K562 (cell line): ENCODE results near the gene SLC12A1. TPM values are rescaled to one million over a fixed set of nuclear protein-coding genes. Genes with fewer than 3 reads are reported as not detected.

Source experiments
- ATAC-seq: fragments of 200-7000 bp; cut with Tn5 transposase; 3 replicates; pipeline ENCODE4 v1.9.1; 2020; ENCODE audit warnings: moderate library complexity
- BruUV-seq: library from RNA; stranded (reverse); fragments of 400-500 nt; replicated peaks from 2 replicates; lab custom pipeline; 2021; lab: Mats Ljungman, UMichigan
- CTCF ChIA-PET: fragments of 300-600 bp; formaldehyde crosslinking; extraction: SDS; loops from one replicate; lab custom pipeline; 2021; ENCODE audit warnings: low intra/inter-chr PET ratio; lab: Yijun Ruan, JAX
- POLR2A ChIA-PET: fragments of 300-600, 350-650 bp; sonication (Branson Sonifier 250); formaldehyde crosslinking; extraction: SDS; loops from one replicate; lab custom pipeline; 2021; ENCODE audit warnings: antibody characterized with exemption, inconsistent platforms; lab: Yijun Ruan, JAX
- DNase-seq, 4 experiments: peaks; one replicate each; pipeline versions ENCODE4 v3.0.0 to v3.0.0-alpha.2; 2011 to 2018; ENCODE audit warnings: low spot score in 3 of 4, mixed read lengths in 3 of 4; ENCODE audit errors: extremely low read depth in 1 of 4
- FAIRE-seq: peaks from 2 replicates; lab custom pipeline; 2011; peaks lifted over from hg19 to GRCh38; lab: Jason Lieb, UNC
- H2AFZ ChIP-seq: 2 replicates; pipeline ENCODE4 v1.6.0; 2011; ENCODE audit warnings: low read depth, low read length, control low read depth, inconsistent platforms
- H3K27ac ChIP-seq: fragments of 200-600 bp; 3 replicates; pipeline ENCODE4 v1.8.0; 2011; ENCODE audit warnings: low read depth, mild to moderate bottlenecking, control low read depth, inconsistent platforms, low read length, moderate library complexity, mixed read lengths; ENCODE audit errors: extremely low read depth
- H3K27me3 ChIP-seq, 2 experiments: fragments of 300-600 bp in 1 of 2; 2 replicates in 1 of 2; 3 replicates in 1 of 2; pipeline versions ENCODE4 v1.6.0 to v1.8.0; 2011; ENCODE audit warnings: inconsistent platforms in 2 of 2, low read length in 2 of 2, mild to moderate bottlenecking in 1 of 2, mixed read lengths in 1 of 2, moderate library complexity in 1 of 2; ENCODE audit not compliant: control insufficient read depth in 2 of 2, insufficient read depth in 2 of 2
- H3K36me3 ChIP-seq: fragments of 300-600 bp; 3 replicates; pipeline ENCODE4 v1.8.0; 2011; ENCODE audit warnings: mild to moderate bottlenecking, low read length, inconsistent platforms; ENCODE audit not compliant: control insufficient read depth, insufficient read depth
- H3K4me1 ChIP-seq, 2 experiments: fragments of 200-600 bp in 1 of 2; replicated peaks in 1 of 2; 2 replicates in 1 of 2; 3 replicates in 1 of 2; pipeline versions ENCODE4 v1.5.1 to v1.8.0; 2011; ENCODE audit warnings: inconsistent platforms in 2 of 2, low read length in 2 of 2, mild to moderate bottlenecking in 1 of 2, mixed read lengths in 1 of 2, moderate library complexity in 1 of 2; ENCODE audit not compliant: control insufficient read depth in 2 of 2, insufficient read depth in 2 of 2
- H3K4me2 ChIP-seq: 2 replicates; pipeline ENCODE4 v1.6.1; 2011; ENCODE audit warnings: low read length, control low read depth, inconsistent platforms, mixed read lengths; ENCODE audit not compliant: insufficient read depth
- H3K4me3 ChIP-seq: fragments of 200-600 bp; sonication (generic), shearing (Covaris generic); 2 replicates; pipeline ENCODE4 v1.5.1; 2016; ENCODE audit warnings: control low read depth, inconsistent platforms
- H3K79me2 ChIP-seq: fragments of 200-600 bp; 3 replicates; pipeline ENCODE4 v1.8.0; 2011; ENCODE audit warnings: low read length, inconsistent platforms; ENCODE audit not compliant: control insufficient read depth, insufficient read depth
- H3K9ac ChIP-seq, 2 experiments: 2 replicates each; pipeline versions ENCODE4 v1.6.0 to v1.6.1; 2011; ENCODE audit warnings: low read depth in 2 of 2, low read length in 2 of 2, control low read depth in 1 of 2, inconsistent platforms in 1 of 2, mild to moderate bottlenecking in 1 of 2, mixed read lengths in 1 of 2; ENCODE audit not compliant: insufficient read depth in 1 of 2
- H3K9me1 ChIP-seq: one replicate; pipeline ENCODE4 v1.6.0; 2011; ENCODE audit warnings: inconsistent platforms, mild to moderate bottlenecking, low read length, moderate library complexity; ENCODE audit not compliant: control insufficient read depth, insufficient read depth
- H3K9me3 ChIP-seq: replicated peaks from 2 replicates; pipeline ENCODE4 v1.5.1; 2011; ENCODE audit warnings: low read depth, low read length, inconsistent platforms; ENCODE audit not compliant: control insufficient read depth, insufficient read depth
- H4K20me1 ChIP-seq: replicated peaks from 2 replicates; pipeline ENCODE4 v1.6.1; 2011; ENCODE audit warnings: low read length, inconsistent platforms, mixed read lengths; ENCODE audit not compliant: control insufficient read depth, insufficient read depth
- BCL6 ChIP-seq: fragments of 250-450 bp; sonication (Bioruptor Pico); IDR thresholded peaks from 2 replicates; pipeline ENCODE4 v1.4.0; 2020
- CHD2 ChIP-seq: IDR thresholded peaks from 2 replicates; pipeline ENCODE4 v1.6.1; 2011; ENCODE audit warnings: low read depth, low read length
- HNRNPK ChIP-seq: fragments of 200-400 bp; formaldehyde crosslinking; IDR thresholded peaks from one replicate; pipeline ENCODE4 v1.6.1; 2018; ENCODE audit warnings: mild to moderate bottlenecking, low read depth, low read length; ENCODE audit not compliant: poor library complexity, severe bottlenecking
- HOMEZ ChIP-seq: fragments of 250-450 bp; sonication (Bioruptor Pico); IDR thresholded peaks from 2 replicates; pipeline ENCODE4 v1.4.0; 2020; ENCODE audit warnings: mild to moderate bottlenecking, moderate library complexity
- MAZ ChIP-seq, 2 experiments: fragments of 450-650 bp in 1 of 2; sonication (generic) in 1 of 2; formaldehyde crosslinking; IDR thresholded peaks in 1 of 2; conservative IDR thresholded peaks in 1 of 2; 2 replicates each; pipeline versions ENCODE4 v1.4.0 to v1.5.0; 2020; ENCODE audit warnings: mild to moderate bottlenecking in 1 of 2, missing genetic modification reagents in 1 of 2
- NFIC ChIP-seq: fragments of 450-650 bp; IDR thresholded peaks from 2 replicates; pipeline ENCODE4 v1.6.1; 2017; ENCODE audit warnings: mild to moderate bottlenecking, inconsistent platforms
- WGBS: fragments of 100-300 bp; shearing (Covaris generic); methylation state at CpG from one replicate; pipeline ENCODE4 v1.1.6; 2016; ENCODE audit warnings: low coverage, mixed read lengths; ENCODE audit not compliant: insufficient coverage; ENCODE audit errors: missing lambda C conversion rate; 5-methylcytosine and 5-hydroxymethylcytosine counted together
- in situ Hi-C: fragments of 300-500 bp; cut with MboI; formaldehyde crosslinking; loops from 4 replicates; pipeline ENCODE4 v1.15.0; 2018; ENCODE audit warnings: inconsistent platforms, mixed read lengths
- intact Hi-C: fragments of 100-400 bp; cut with micrococcal nuclease; formaldehyde crosslinking; loops from 2 replicates; pipeline ENCODE4 v1.14.2; 2022
- polyA plus RNA-seq, 8 experiments: library from polyadenylated mRNA; depleted of rRNA in 4 of 8; stranded (reverse) in 5 of 8; unstranded in 3 of 8; fragments of >200 nt; fragmentation: Nextera tagmentation in 2 of 8; fragmentation: Illumina TruSeq in 1 of 8; extraction: Ambion mirVana in 2 of 8; extraction: Trizol in 1 of 8; gene quantifications; 2 replicates each; pipeline versions ENCODE4 v1.2.1 to v1.2.3, GENCODE V29; 2011 to 2014; ENCODE audit warnings: inconsistent platforms in 1 of 8, missing spikeins in 1 of 8
- total RNA-seq, 7 experiments: library from RNA; depleted of rRNA in 6 of 7; stranded (reverse); fragments of >200 nt in 6 of 7; fragmentation: Illumina TruSeq in 2 of 7; extraction: Trizol in 2 of 7; gene quantifications; 2 replicates each; pipeline versions ENCODE4 v1.2.1 to v1.2.3, GENCODE V29; 2011 to 2021; ENCODE audit warnings: low replicate concordance in 1 of 7
- TF ChIP-seq, protein P1 (sequence below), 3 experiments: IDR thresholded peaks in 2 of 3; conservative IDR thresholded peaks in 1 of 3; 2 replicates each; pipeline ENCODE4 v1.5.1; 2011 to 2012; ENCODE audit warnings: low read length in 3 of 3, mild to moderate bottlenecking in 3 of 3, control low read depth in 2 of 3, improper control_type of control experiment in 1 of 3, inconsistent platforms in 1 of 3, low read depth in 1 of 3, mixed read lengths in 1 of 3, moderate library complexity in 1 of 3; ENCODE audit not compliant: insufficient read depth in 2 of 3

SLC12A1 gene
- total and polyA plus RNA-seq, 9 of the 15 experiments (the other 6 are each of a cell fraction or from before 2014, with no cell fraction given) = not detected

DNA sequence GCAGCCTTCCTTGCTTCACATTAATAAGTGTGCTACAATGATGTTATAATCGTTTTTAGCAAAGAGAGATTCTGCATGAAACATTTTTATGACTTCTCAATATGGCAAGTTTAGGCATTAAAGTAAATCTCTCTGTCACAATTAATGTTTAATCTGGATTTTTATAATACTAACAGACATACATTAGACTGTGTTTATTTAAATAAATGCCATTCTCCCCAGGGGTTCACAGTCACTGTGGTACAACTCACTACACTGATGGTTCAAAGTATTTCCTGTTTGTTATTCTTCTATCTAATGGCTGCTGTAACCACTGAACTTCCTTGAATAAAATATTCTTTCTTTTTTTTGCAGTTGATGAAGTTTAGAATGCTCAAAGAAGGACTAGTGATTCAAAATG, 59.0 kb downstream of the SLC12A1 start:
- ATAC-seq (no peak), DNase-seq (no peak), FAIRE-seq (no peak)
- Histone ChIP-seq H3K27ac (no peak overlapping the region), H2AFZ (no peak overlapping the region), H3K27me3 (no peaks in the 10 kb centered on the region), H3K4me3 (no peak overlapping the region), H3K79me2 (no peaks in the 10 kb centered on the region), H3K9me3 (no peaks in the 10 kb centered on the region), H3K9ac (no peak overlapping the region), H3K4me2 (no peak overlapping the region), H4K20me1 (no peaks in the 10 kb centered on the region), H3K36me3 (no peaks in the 10 kb centered on the region), H3K4me1 (no peaks in the 10 kb centered on the region), H3K9me1 (no peaks in the 10 kb centered on the region)
- intact Hi-C loops (no loop called here), in situ Hi-C loops (no loop called here)
- WGBS = 0% methylated on average over 1 of the region's 1 CpG
- no peak for TF ChIP-seq NFIC
- TF ChIP-seq MAZ (CRISPR knock-in tag; conservative IDR thresholded peaks at IDR 0.05 in 1 of 2, IDR thresholded peaks at IDR 0.05 in 1 of 2) = no peak
- TF ChIP-seq HOMEZ (CRISPR knock-in tag) = no peak
- no peak for TF ChIP-seq BCL6 (CRISPR knock-in tag)
- TF ChIP-seq, protein P1, sequence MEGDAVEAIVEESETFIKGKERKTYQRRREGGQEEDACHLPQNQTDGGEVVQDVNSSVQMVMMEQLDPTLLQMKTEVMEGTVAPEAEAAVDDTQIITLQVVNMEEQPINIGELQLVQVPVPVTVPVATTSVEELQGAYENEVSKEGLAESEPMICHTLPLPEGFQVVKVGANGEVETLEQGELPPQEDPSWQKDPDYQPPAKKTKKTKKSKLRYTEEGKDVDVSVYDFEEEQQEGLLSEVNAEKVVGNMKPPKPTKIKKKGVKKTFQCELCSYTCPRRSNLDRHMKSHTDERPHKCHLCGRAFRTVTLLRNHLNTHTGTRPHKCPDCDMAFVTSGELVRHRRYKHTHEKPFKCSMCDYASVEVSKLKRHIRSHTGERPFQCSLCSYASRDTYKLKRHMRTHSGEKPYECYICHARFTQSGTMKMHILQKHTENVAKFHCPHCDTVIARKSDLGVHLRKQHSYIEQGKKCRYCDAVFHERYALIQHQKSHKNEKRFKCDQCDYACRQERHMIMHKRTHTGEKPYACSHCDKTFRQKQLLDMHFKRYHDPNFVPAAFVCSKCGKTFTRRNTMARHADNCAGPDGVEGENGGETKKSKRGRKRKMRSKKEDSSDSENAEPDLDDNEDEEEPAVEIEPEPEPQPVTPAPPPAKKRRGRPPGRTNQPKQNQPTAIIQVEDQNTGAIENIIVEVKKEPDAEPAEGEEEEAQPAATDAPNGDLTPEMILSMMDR (IDR thresholded peaks at IDR 0.05 in 2 of 3, conservative IDR thresholded peaks at IDR 0.05 in 1 of 3; ENCODE audit: insufficient read depth in 2 of 3, low read depth in 1 of 3, low read length in 3 of 3) = no peak
- no peak for TF ChIP-seq HNRNPK
- TF ChIP-seq CHD2 = no peak
- BruUV-seq = no TSS peak
- CTCF ChIA-PET = interaction anchor here (0.7 kb wide), 1 partner anchor 16 kb away, joined by 3 read pairs; no protein-coding TSS in a partner anchor
- POLR2A ChIA-PET = no interaction called here
